HepG2 (cell line): Measurements from ENCODE around the gene CDK10. TPM values are rescaled to one million over a fixed set of nuclear protein-coding genes. Genes with fewer than 3 reads are reported as not detected.

Experiments
- DNMT1 ChIP-seq: sonication (generic); formaldehyde crosslinking; IDR thresholded peaks from 2 replicates; pipeline ENCODE4 v1.5.1; 2020; ENCODE audit warnings: mild to moderate bottlenecking, missing genetic modification reagents
- HDAC6 ChIP-seq: fragments of 200-600 bp; sonication (generic); IDR thresholded peaks from 2 replicates; pipeline ENCODE4 v1.7.0; 2017; ENCODE audit warnings: mild to moderate bottlenecking, antibody characterized with exemption, low read length, low read depth
- HMG20B ChIP-seq: conservative IDR thresholded peaks from 2 replicates; pipeline ENCODE4 v1.6.1; 2016; ENCODE audit warnings: missing genetic modification reagents, missing compliant biosample characterization
- HNF4G ChIP-seq, 2 experiments: sonication (generic) in 1 of 2; formaldehyde crosslinking in 1 of 2; IDR thresholded peaks; 2 replicates each; pipeline versions ENCODE4 v1.4.0 to v1.6.1; 2011 to 2020; ENCODE audit warnings: borderline replicate concordance in 2 of 2, low read depth in 2 of 2, mild to moderate bottlenecking in 2 of 2, low read length in 1 of 2, missing genetic modification reagents in 1 of 2, moderate library complexity in 1 of 2
- ISX ChIP-seq: sonication (generic); formaldehyde crosslinking; conservative IDR thresholded peaks from 2 replicates; pipeline ENCODE4 v1.5.0; 2020; ENCODE audit warnings: missing genetic modification reagents
- KLF15 ChIP-seq: sonication (generic); formaldehyde crosslinking; IDR thresholded peaks from 2 replicates; pipeline ENCODE4 v1.8.1; 2023; ENCODE audit warnings: borderline replicate concordance, mild to moderate bottlenecking, inconsistent platforms, missing genetic modification reagents, mixed read lengths
- KMT2B ChIP-seq: IDR thresholded peaks from 2 replicates; pipeline ENCODE4 v1.6.1; 2016; ENCODE audit warnings: missing genetic modification reagents, missing compliant biosample characterization
- MAFG ChIP-seq: sonication (generic); formaldehyde crosslinking; IDR thresholded peaks from 2 replicates; pipeline ENCODE4 v1.5.1; 2020; ENCODE audit warnings: mild to moderate bottlenecking, missing genetic modification reagents
- MEIS1 ChIP-seq: sonication (generic); formaldehyde crosslinking; IDR thresholded peaks from 2 replicates; pipeline ENCODE4 v1.9.0; 2021; ENCODE audit warnings: mild to moderate bottlenecking, missing genetic modification reagents, moderate library complexity, borderline replicate concordance
- MEIS2 ChIP-seq: sonication (generic); formaldehyde crosslinking; IDR thresholded peaks from 2 replicates; pipeline ENCODE4 v1.9.0; 2021; ENCODE audit warnings: mild to moderate bottlenecking, missing genetic modification reagents
- PHF20 ChIP-seq: sonication (generic); formaldehyde crosslinking; IDR thresholded peaks from 2 replicates; pipeline ENCODE4 v1.5.0; 2020; ENCODE audit warnings: mild to moderate bottlenecking, missing genetic modification reagents
- PHF5A ChIP-seq: IDR thresholded peaks from one replicate; pipeline ENCODE4 v1.6.1; 2018; ENCODE audit warnings: low read depth, missing genetic modification reagents; ENCODE audit not compliant: unreplicated experiment
- PLSCR1 ChIP-seq: sonication (generic); formaldehyde crosslinking; IDR thresholded peaks from 2 replicates; pipeline ENCODE4 v1.5.0; 2020; ENCODE audit warnings: missing genetic modification reagents, mild to moderate bottlenecking, borderline replicate concordance
- SOX6 ChIP-seq, 2 experiments: fragments of 450-650 bp in 1 of 2; sonication (generic) in 1 of 2; formaldehyde crosslinking in 1 of 2; IDR thresholded peaks; 2 replicates each; pipeline versions ENCODE4 v1.4.0 to v1.6.1; 2017 to 2020; ENCODE audit warnings: antibody characterized with exemption in 1 of 2, mild to moderate bottlenecking in 1 of 2, missing genetic modification reagents in 1 of 2
- THRA ChIP-seq: sonication (generic); formaldehyde crosslinking; IDR thresholded peaks from 2 replicates; pipeline ENCODE4 v1.4.0; 2020; ENCODE audit warnings: missing genetic modification reagents, borderline replicate concordance
- ZBTB39 ChIP-seq: sonication (generic); formaldehyde crosslinking; IDR thresholded peaks from 2 replicates; pipeline ENCODE4 v1.5.0; 2020; ENCODE audit warnings: missing genetic modification reagents
- ZFP36L2 ChIP-seq: sonication (generic); formaldehyde crosslinking; IDR thresholded peaks from 2 replicates; pipeline ENCODE4 v1.4.0; 2020; ENCODE audit warnings: missing genetic modification reagents
- ZMYM2 ChIP-seq: sonication (generic); formaldehyde crosslinking; IDR thresholded peaks from 2 replicates; pipeline ENCODE4 v1.8.0; 2022; ENCODE audit warnings: mild to moderate bottlenecking, missing genetic modification reagents
- ZNF326 ChIP-seq: sonication (generic); formaldehyde crosslinking; IDR thresholded peaks from 2 replicates; pipeline ENCODE4 v1.4.0; 2020; ENCODE audit warnings: missing genetic modification reagents, borderline replicate concordance
- ZNF383 ChIP-seq: sonication (generic); formaldehyde crosslinking; IDR thresholded peaks from 2 replicates; pipeline ENCODE4 v1.4.0; 2020; ENCODE audit warnings: missing genetic modification reagents, mild to moderate bottlenecking, borderline replicate concordance
- ZNF431 ChIP-seq: sonication (generic); formaldehyde crosslinking; IDR thresholded peaks from 2 replicates; pipeline ENCODE4 v1.9.0; 2022; ENCODE audit warnings: missing genetic modification reagents, low read depth, mild to moderate bottlenecking, borderline replicate concordance
- ZNF614 ChIP-seq: IDR thresholded peaks from 2 replicates; pipeline ENCODE4 v1.6.1; 2018; ENCODE audit warnings: missing biosample characterization, missing genetic modification reagents, inconsistent platforms, borderline replicate concordance
- ZNF629 ChIP-seq: sonication (generic); formaldehyde crosslinking; conservative IDR thresholded peaks from 2 replicates; pipeline ENCODE4 v1.5.0; 2020; ENCODE audit warnings: missing genetic modification reagents
- ZNF780A ChIP-seq: sonication (generic); formaldehyde crosslinking; IDR thresholded peaks from 2 replicates; pipeline ENCODE4 v1.8.0; 2022; ENCODE audit warnings: mild to moderate bottlenecking, missing genetic modification reagents, moderate library complexity
- ZSCAN29 ChIP-seq: sonication (generic); formaldehyde crosslinking; conservative IDR thresholded peaks from 2 replicates; pipeline ENCODE4 v1.4.0; 2020; ENCODE audit warnings: mild to moderate bottlenecking, missing genetic modification reagents
- polyA plus RNA-seq, 8 experiments: library from polyadenylated mRNA; depleted of rRNA in 3 of 8; stranded (reverse) in 7 of 8; unstranded in 1 of 8; fragments of >200 nt; fragmentation: Illumina TruSeq in 4 of 8; extraction: Trizol in 4 of 8; gene quantifications; 2 replicates each; pipeline versions ENCODE4 v1.2.1 to v1.2.3, GENCODE V29; 2011 to 2016; ENCODE audit warnings: low read depth in 4 of 8, missing spikeins in 1 of 8, mixed read lengths in 1 of 8; ENCODE audit not compliant: insufficient read depth in 1 of 8
- total RNA-seq, 5 experiments: library from RNA; depleted of rRNA; stranded (reverse); fragments of >200 nt; fragmentation: Illumina TruSeq; extraction: Trizol; gene quantifications; 2 replicates each; pipeline ENCODE4 v1.2.3, GENCODE V29; 2016; ENCODE audit warnings: low read depth in 1 of 5

The CDK10 gene
- total and polyA plus RNA-seq, 2 of the 13 experiments (the other 11 are each of a cell fraction or from before 2014, with no cell fraction given), result 2.5 to 3.9 TPM

- TF ChIP-seq MEIS2 (CRISPR knock-in tag) (peak; percentile 20; the same call in 1 of the 2 replicates), HMG20B (0 out of 2 replicates have a peak, but pooled peaks have one; percentile 29), ZNF629 (no peak), ZNF326 (no peak), HNF4G (IDR thresholded peaks at IDR 0.05; ENCODE audit: borderline replicate concordance, low read depth, low read length) (peak; percentile 11; the same call in 1 of the 2 replicates), HNF4G (CRISPR knock-in tag; IDR thresholded peaks at IDR 0.05; ENCODE audit: borderline replicate concordance, low read depth) (no peak; the same call in 1 of the 2 replicates), SOX6 (IDR thresholded peaks at IDR 0.05) (no peak), SOX6 (CRISPR knock-in tag; IDR thresholded peaks at IDR 0.05) (no peak; the same call in 1 of the 2 replicates), MAFG (CRISPR knock-in tag) (no peak), PHF20 (CRISPR knock-in tag) (peak; percentile 92), ZNF780A (CRISPR knock-in tag) (no peak), KLF15 (CRISPR knock-in tag) (peak; percentile 36; the same call in 1 of the 2 replicates), KMT2B (CRISPR knock-in tag) (peak; percentile 95), ISX (CRISPR knock-in tag) (no peak; the same call in 1 of the 2 replicates), ZNF383 (CRISPR knock-in tag) (0 out of 2 replicates have a peak, but pooled peaks have one; percentile 72), PHF5A (CRISPR knock-in tag) (peak; percentile 73), ZNF614 (CRISPR knock-in tag) (peak; percentile 85; the same call in 1 of the 2 replicates), MEIS1 (no peak; the same call in 1 of the 2 replicates), THRA (CRISPR knock-in tag) (peak; percentile 25; the same call in 1 of the 2 replicates), ZBTB39 (CRISPR knock-in tag) (peak; percentile 73; the same call in 1 of the 2 replicates), DNMT1 (CRISPR knock-in tag) (peak; percentile 47; the same call in 1 of the 2 replicates), ZSCAN29 (CRISPR knock-in tag) (peak; percentile 64; the same call in 1 of the 2 replicates), PLSCR1 (no peak), HDAC6 (no peak), ZMYM2 (CRISPR knock-in tag) (no peak), ZFP36L2 (CRISPR knock-in tag) (0 out of 2 replicates have a peak, but pooled peaks have one; percentile 40), ZNF431 (CRISPR knock-in tag) (no peak)
These were observed 28.9 kb upstream of the CDK10 start, which contains the start of the genes CHMP1A and SPATA33 (continued) for GRCh38 chr16:89657442-89658220.
